Vagina (tissue), 2 donors: ENCODE results near the gene FAIM2.

ENCODE experiments used
- POLR2A ChIP-seq, 2 donors: fragments of 450-650 bp; IDR thresholded peaks; one replicate each; pipeline ENCODE4 v1.6.1; 2017; ENCODE audit warnings: antibody characterized with exemption in 2 of 2, mild to moderate bottlenecking in 2 of 2, moderate library complexity in 2 of 2
- POLR2AphosphoS5 ChIP-seq, 2 donors: sonication (generic); formaldehyde crosslinking; IDR thresholded peaks; one replicate each; pipeline ENCODE4 v1.9.0; 2017; ENCODE audit warnings: antibody characterized with exemption in 2 of 2, mild to moderate bottlenecking in 2 of 2, low read depth in 1 of 2; ENCODE audit not compliant: insufficient read depth in 1 of 2
- TF ChIP-seq, protein P1 (sequence below), 3 experiments: fragments of 450-650 bp in 2 of 3; fragments of 200-600 bp in 1 of 3; sonication (generic) in 1 of 3; IDR thresholded peaks; one replicate each; pipeline ENCODE4 v1.5.1; 2017 to 2019; ENCODE audit warnings: antibody characterized with exemption in 3 of 3, mild to moderate bottlenecking in 2 of 3, moderate library complexity in 2 of 3

DNA sequence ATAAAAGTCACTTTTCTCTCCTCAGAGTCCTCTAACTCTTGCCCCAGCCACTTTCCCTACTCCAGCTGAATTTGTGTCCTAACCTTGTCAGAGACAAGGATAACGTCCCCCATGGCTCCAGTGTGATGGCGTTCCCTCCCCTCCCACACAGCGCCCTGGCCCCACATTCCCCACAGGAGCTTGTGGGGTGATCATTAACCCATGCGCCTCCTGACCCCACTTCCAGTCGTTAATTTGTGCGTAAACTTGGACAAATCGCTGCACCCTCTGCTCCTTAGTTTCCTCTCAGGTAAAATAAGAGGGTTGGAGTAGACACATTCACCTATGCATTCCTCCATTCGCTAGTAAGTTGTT lies 37.9 kb downstream of the FAIM2 start:
- TF ChIP-seq, protein P1, sequence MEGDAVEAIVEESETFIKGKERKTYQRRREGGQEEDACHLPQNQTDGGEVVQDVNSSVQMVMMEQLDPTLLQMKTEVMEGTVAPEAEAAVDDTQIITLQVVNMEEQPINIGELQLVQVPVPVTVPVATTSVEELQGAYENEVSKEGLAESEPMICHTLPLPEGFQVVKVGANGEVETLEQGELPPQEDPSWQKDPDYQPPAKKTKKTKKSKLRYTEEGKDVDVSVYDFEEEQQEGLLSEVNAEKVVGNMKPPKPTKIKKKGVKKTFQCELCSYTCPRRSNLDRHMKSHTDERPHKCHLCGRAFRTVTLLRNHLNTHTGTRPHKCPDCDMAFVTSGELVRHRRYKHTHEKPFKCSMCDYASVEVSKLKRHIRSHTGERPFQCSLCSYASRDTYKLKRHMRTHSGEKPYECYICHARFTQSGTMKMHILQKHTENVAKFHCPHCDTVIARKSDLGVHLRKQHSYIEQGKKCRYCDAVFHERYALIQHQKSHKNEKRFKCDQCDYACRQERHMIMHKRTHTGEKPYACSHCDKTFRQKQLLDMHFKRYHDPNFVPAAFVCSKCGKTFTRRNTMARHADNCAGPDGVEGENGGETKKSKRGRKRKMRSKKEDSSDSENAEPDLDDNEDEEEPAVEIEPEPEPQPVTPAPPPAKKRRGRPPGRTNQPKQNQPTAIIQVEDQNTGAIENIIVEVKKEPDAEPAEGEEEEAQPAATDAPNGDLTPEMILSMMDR (IDR thresholded peaks at IDR 0.05) = no peak
- no peak for TF ChIP-seq POLR2A (IDR thresholded peaks at IDR 0.05)
- TF ChIP-seq POLR2AphosphoS5 (IDR thresholded peaks at IDR 0.05; ENCODE audit: insufficient read depth in 1 of 2, low read depth in 1 of 2) = no peak
